Endothelial cell of hepatic sinusoid (primary cell): ENCODE data around the gene TCP10L.
"Not testable (repeated sequence)": the region's sequence is repeated elsewhere in the genome, so short reads cannot be mapped to it uniquely, and the experiment has no call there.

Source experiments
- in situ Hi-C: cut with HindIII; loops from 2 replicates; pipeline ENCODE4 v1.10.0; 2017; ENCODE audit warnings: low sequenced_read_pairs

The TCP10L gene

GRCh38 chr21:32559006-32559610, 26.2 kb downstream of the TCP10L start:
- in situ Hi-C loops: no loop called here

GRCh38 chr21:32558106-32558505, 27.2 kb downstream of the TCP10L start:
- in situ Hi-C loops: no loop called here

GRCh38 chr21:32554832-32555638, 30.3 kb downstream of the TCP10L start:
- in situ Hi-C loops: no loop called here

GRCh38 chr21:32549886-32550285, 35.4 kb downstream of the TCP10L start:
- in situ Hi-C loops: no loop called here

- in situ Hi-C loops: no loop called here
These were observed 35.9 kb downstream of the TCP10L start for GRCh38 chr21:32549440-32549839.

- in situ Hi-C loops: no loop called here
These were observed 36.3 kb downstream of the TCP10L start for GRCh38 chr21:32548978-32549377.

GRCh38 chr21:32547018-32547417, 38.3 kb downstream of the TCP10L start:
- in situ Hi-C loops: no loop called here

GRCh38 chr21:32545948-32546441, 39.3 kb downstream of the TCP10L start:
- in situ Hi-C loops: no loop called here

GRCh38 chr21:32544697-32545096, 40.6 kb downstream of the TCP10L start:
- in situ Hi-C loops: no loop called here

GRCh38 chr21:32543975-32544374, 41.3 kb downstream of the TCP10L start:
- in situ Hi-C loops: no loop called here

GRCh38 chr21:32543056-32543455, 42.3 kb downstream of the TCP10L start:
- in situ Hi-C loops: not testable (repeated sequence)

GRCh38 chr21:32539378-32539777, 45.9 kb downstream of the TCP10L start:
- in situ Hi-C loops: no loop called here

- in situ Hi-C loops: no loop called here
These were observed 47.1 kb downstream of the TCP10L start for GRCh38 chr21:32538147-32538792.

GRCh38 chr21:32537569-32537881, 47.8 kb downstream of the TCP10L start:
- in situ Hi-C loops: no loop called here

GRCh38 chr21:32535612-32536011, 49.7 kb downstream of the TCP10L start:
- in situ Hi-C loops: no loop called here

- in situ Hi-C loops: no loop called here
These were observed 51.2 kb downstream of the TCP10L start for GRCh38 chr21:32534113-32534512.

- in situ Hi-C loops: no loop called here
These were observed 51.7 kb downstream of the TCP10L start for GRCh38 chr21:32533611-32534010.

GRCh38 chr21:32533053-32533452, 52.3 kb downstream of the TCP10L start:
- in situ Hi-C loops: no loop called here

GRCh38 chr21:32532636-32533035, 52.7 kb downstream of the TCP10L start:
- in situ Hi-C loops: no loop called here

- in situ Hi-C loops: not testable (repeated sequence)
These were observed 53.8 kb downstream of the TCP10L start for GRCh38 chr21:32531561-32531960.

- in situ Hi-C loops: not testable (repeated sequence)
These were observed 54.5 kb downstream of the TCP10L start for GRCh38 chr21:32530809-32531208.

- in situ Hi-C loops: no loop called here
These were observed 55.6 kb downstream of the TCP10L start for GRCh38 chr21:32529679-32530078.
